ENCODE data around the gene TLR8.

DNA sequence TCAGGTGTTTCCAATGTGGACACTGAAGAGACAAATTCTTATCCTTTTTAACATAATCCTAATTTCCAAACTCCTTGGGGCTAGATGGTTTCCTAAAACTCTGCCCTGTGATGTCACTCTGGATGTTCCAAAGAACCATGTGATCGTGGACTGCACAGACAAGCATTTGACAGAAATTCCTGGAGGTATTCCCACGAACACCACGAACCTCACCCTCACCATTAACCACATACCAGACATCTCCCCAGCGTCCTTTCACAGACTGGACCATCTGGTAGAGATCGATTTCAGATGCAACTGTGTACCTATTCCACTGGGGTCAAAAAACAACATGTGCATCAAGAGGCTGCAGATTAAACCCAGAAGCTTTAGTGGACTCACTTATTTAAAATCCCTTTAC is 20.9 kb upstream of the TLR8 start:
- TF ChIP-seq, protein P1, sequence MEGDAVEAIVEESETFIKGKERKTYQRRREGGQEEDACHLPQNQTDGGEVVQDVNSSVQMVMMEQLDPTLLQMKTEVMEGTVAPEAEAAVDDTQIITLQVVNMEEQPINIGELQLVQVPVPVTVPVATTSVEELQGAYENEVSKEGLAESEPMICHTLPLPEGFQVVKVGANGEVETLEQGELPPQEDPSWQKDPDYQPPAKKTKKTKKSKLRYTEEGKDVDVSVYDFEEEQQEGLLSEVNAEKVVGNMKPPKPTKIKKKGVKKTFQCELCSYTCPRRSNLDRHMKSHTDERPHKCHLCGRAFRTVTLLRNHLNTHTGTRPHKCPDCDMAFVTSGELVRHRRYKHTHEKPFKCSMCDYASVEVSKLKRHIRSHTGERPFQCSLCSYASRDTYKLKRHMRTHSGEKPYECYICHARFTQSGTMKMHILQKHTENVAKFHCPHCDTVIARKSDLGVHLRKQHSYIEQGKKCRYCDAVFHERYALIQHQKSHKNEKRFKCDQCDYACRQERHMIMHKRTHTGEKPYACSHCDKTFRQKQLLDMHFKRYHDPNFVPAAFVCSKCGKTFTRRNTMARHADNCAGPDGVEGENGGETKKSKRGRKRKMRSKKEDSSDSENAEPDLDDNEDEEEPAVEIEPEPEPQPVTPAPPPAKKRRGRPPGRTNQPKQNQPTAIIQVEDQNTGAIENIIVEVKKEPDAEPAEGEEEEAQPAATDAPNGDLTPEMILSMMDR (IDR thresholded peaks at IDR 0.05): no peak
- no peak for TF ChIP-seq POLR2A (IDR thresholded peaks at IDR 0.05)

Measured in body of pancreas (tissue), 4 donors.